GM12878 (cell line): ENCODE results near the gene NR1D1. TPM values are rescaled to one million over a fixed set of nuclear protein-coding genes. Genes with fewer than 3 reads are reported as not detected.

Experiments
- ATAC-seq: fragments of 200-7000 bp; cut with Tn5 transposase; 3 replicates; pipeline ENCODE4 v1.9.1; 2020; ENCODE audit warnings: mild to moderate bottlenecking, moderate library complexity
- BruUV-seq: library from RNA; stranded (reverse); fragments of 400-500 nt; replicated peaks from 2 replicates; lab custom pipeline; 2021; lab: Mats Ljungman, UMichigan
- CTCF ChIA-PET: fragments of 300-600 bp; sonication (Branson Sonifier 250); formaldehyde crosslinking; extraction: SDS; loops from one replicate; lab custom pipeline; 2021; ENCODE audit warnings: inconsistent platforms; lab: Yijun Ruan, JAX
- POLR2A ChIA-PET: fragments of 350-600 bp; formaldehyde crosslinking; extraction: SDS; loops from one replicate; lab custom pipeline; 2021; ENCODE audit warnings: inconsistent platforms; lab: Charles Lee
- RAD21 ChIA-PET: fragments of 300-600 bp; sonication (Branson Sonifier 250); formaldehyde crosslinking; loops from one replicate; lab custom pipeline; 2023; ENCODE audit warnings: antibody characterized with exemption; ENCODE audit not compliant: unreplicated experiment; lab: Charles Lee
- SMC1A ChIA-PET: fragments of 300-600 bp; sonication (Branson Sonifier 250); formaldehyde crosslinking; loops from one replicate; lab custom pipeline; 2023; ENCODE audit not compliant: unreplicated experiment, uncharacterized antibody; lab: Charles Lee
- DNase-seq: peaks from one replicate; pipeline ENCODE4 v3.0.0-alpha.2; 2011; ENCODE audit warnings: low read depth, low spot score
- FAIRE-seq: peaks from 3 replicates; lab custom pipeline; 2011; peaks lifted over from hg19 to GRCh38; lab: Jason Lieb, UNC
- H2AFZ ChIP-seq: 2 replicates; pipeline ENCODE4 v1.6.0; 2011; ENCODE audit warnings: low read depth, low read length, control low read depth; ENCODE audit not compliant: control insufficient read depth
- H3K27ac ChIP-seq: 2 replicates; pipeline ENCODE4 v1.5.1; 2011; ENCODE audit warnings: control low read depth; ENCODE audit not compliant: control insufficient read depth, insufficient read depth
- H3K27me3 ChIP-seq, 2 experiments: replicated peaks in 1 of 2; 2 replicates each; pipeline versions ENCODE4 v1.6.0 to v1.6.1; 2011; ENCODE audit warnings: low read length in 1 of 2; ENCODE audit not compliant: control insufficient read depth in 2 of 2, insufficient read depth in 2 of 2
- H3K36me3 ChIP-seq, 2 experiments: 2 replicates each; pipeline ENCODE4 v1.5.1; 2011; ENCODE audit warnings: low read length in 1 of 2; ENCODE audit not compliant: control insufficient read depth in 2 of 2, insufficient read depth in 2 of 2
- H3K4me1 ChIP-seq: 2 replicates; pipeline ENCODE4 v1.6.1; 2011; ENCODE audit warnings: mild to moderate bottlenecking, low read length, moderate library complexity, mixed read lengths; ENCODE audit not compliant: control insufficient read depth, insufficient read depth
- H3K4me2 ChIP-seq: 2 replicates; pipeline ENCODE4 v1.6.0; 2011; ENCODE audit warnings: control low read depth; ENCODE audit not compliant: control insufficient read depth, insufficient read depth
- H3K4me3 ChIP-seq: fragments of 200-600 bp; sonication (generic); 2 replicates; pipeline ENCODE4 v1.5.1; 2016
- H3K79me2 ChIP-seq: 2 replicates; pipeline ENCODE4 v1.6.0; 2011; ENCODE audit warnings: low read length; ENCODE audit not compliant: control insufficient read depth, insufficient read depth
- H3K9ac ChIP-seq: 2 replicates; pipeline ENCODE4 v1.8.0; 2011; ENCODE audit warnings: low read length, control low read depth, mixed read lengths; ENCODE audit not compliant: control insufficient read depth, insufficient read depth
- H3K9me3 ChIP-seq: replicated peaks from 3 replicates; pipeline ENCODE4 v1.5.1; 2011; ENCODE audit warnings: mild to moderate bottlenecking, low read length; ENCODE audit not compliant: control insufficient read depth, insufficient read depth
- H4K20me1 ChIP-seq: 2 replicates; pipeline ENCODE4 v1.6.0; 2011; ENCODE audit not compliant: control insufficient read depth, insufficient read depth
- ATF2 ChIP-seq: IDR thresholded peaks from 2 replicates; pipeline ENCODE4 v1.6.1; 2012; ENCODE audit warnings: low read length, inconsistent platforms
- CREB1 ChIP-seq: IDR thresholded peaks from 2 replicates; pipeline ENCODE4 v1.6.1; 2012; ENCODE audit warnings: low read depth, mild to moderate bottlenecking, inconsistent platforms
- CREM ChIP-seq: IDR thresholded peaks from 2 replicates; pipeline ENCODE4 v1.6.1; 2014; ENCODE audit warnings: antibody characterized with exemption, low read depth
- MAX ChIP-seq: IDR thresholded peaks from 2 replicates; pipeline ENCODE4 v1.6.1; 2012; ENCODE audit warnings: low read depth, low read length, improper control_type of control experiment
- SIX5 ChIP-seq: IDR thresholded peaks from 2 replicates; pipeline ENCODE4 v1.6.1; 2011; ENCODE audit warnings: mild to moderate bottlenecking, low read depth, low read length, moderate library complexity; ENCODE audit not compliant: severe bottlenecking
- ZNF687 ChIP-seq: fragments of 450-650 bp; IDR thresholded peaks from 2 replicates; pipeline ENCODE4 v1.6.1; 2017; ENCODE audit warnings: mild to moderate bottlenecking, moderate library complexity
- WGBS: methylation state at CpG from one replicate; pipeline ENCODE4 v1.1.6; 2016; ENCODE audit warnings: low lambda C conversion rate; ENCODE audit not compliant: insufficient replicate concordance, insufficient coverage; ENCODE audit errors: missing lambda C conversion rate; 5-methylcytosine and 5-hydroxymethylcytosine counted together
- in situ Hi-C: fragments of 300-500 bp; cut with MboI; formaldehyde crosslinking; loops from 9 replicates; pipeline ENCODE4 v1.14.3; 2018; ENCODE audit warnings: mixed read lengths
- intact Hi-C: fragments of 100-400 bp; cut with micrococcal nuclease; formaldehyde crosslinking; loops from one replicate; pipeline ENCODE4 v1.14.2; 2022; ENCODE audit not compliant: unreplicated experiment
- polyA plus RNA-seq, 11 experiments: library from polyadenylated mRNA; depleted of rRNA in 4 of 11; unstranded in 6 of 11; stranded (reverse) in 5 of 11; fragments of >200 nt; fragmentation: Nextera tagmentation in 4 of 11; fragmentation: Illumina TruSeq in 1 of 11; extraction: Ambion mirVana in 4 of 11; extraction: Trizol in 1 of 11; gene quantifications; 1 replicate in 1 of 11; 2 replicates in 10 of 11; pipeline versions ENCODE4 v1.2.1 to v1.2.3, GENCODE V29; 2011 to 2016; ENCODE audit warnings: inconsistent platforms in 2 of 11, missing spikeins in 2 of 11, low read depth in 1 of 11
- total RNA-seq, 4 experiments: library from RNA; depleted of rRNA in 3 of 4; stranded (reverse); fragments of >200 nt in 3 of 4; fragmentation: Illumina TruSeq in 1 of 4; extraction: Trizol in 1 of 4; gene quantifications; 2 replicates each; pipeline versions ENCODE4 v1.2.1 to v1.2.3, GENCODE V29; 2013 to 2021

Gene NR1D1
- total and polyA plus RNA-seq, 10 of the 15 experiments (the other 5 are each of a cell fraction or from before 2014, with no cell fraction given) = 0.10 to 3.4 (median 0.94) TPM

- TF ChIP-seq CREM (no peak), ZNF687 (no peak), SIX5 (no peak), MAX (no peak)
Observed at GRCh38 chr17:40112718-40113109, 12.3 kb upstream of the NR1D1 start (continued).

- no peak for FAIRE-seq
- BruUV-seq = no TSS peak
- Histone ChIP-seq H3K27me3 (no peaks in the 10 kb centered on the region), H3K27ac (no peak overlapping the region), H3K4me3 (no peak overlapping the region), H3K4me2 (peak overlapping the region; percentile 79; the same call in 1 of the 2 replicates), H4K20me1 (no peaks in the 10 kb centered on the region), H3K4me1 (peaks cover 38% of the 10 kb centered on the region), H2AFZ (peak overlapping the region; percentile 96), H3K79me2 (no peaks in the 10 kb centered on the region), H3K9ac (no peak overlapping the region), H3K36me3 (no peaks in the 10 kb centered on the region), H3K9me3 (no peaks in the 10 kb centered on the region)
- WGBS = 17% methylated on average over 2 of the region's 2 CpGs
- ATAC-seq = no peak
- RAD21 ChIA-PET = interaction anchor here (0.6 to 7.0 kb wide), 40 partner anchors 9 to 420 kb away, joined by 3 to 246 read pairs (median 8); partner anchors contain the start of genes CASC3, CSF3, MED24 and MSL1
- SMC1A ChIA-PET = interaction anchor here (0.7 to 8.0 kb wide), 46 partner anchors 11 to 420 kb away, joined by 3 to 177 read pairs (median 6); partner anchors contain the start of genes CASC3, CDC6, CSF3 and MED24
- POLR2A ChIA-PET = interaction anchor here (0.5 to 5.8 kb wide), 16 partner anchors 7 to 176 kb away, joined by 3 to 52 read pairs (median 4); partner anchors contain the start of genes CDC6, CSF3, MSL1 and NR1D1
- intact Hi-C loops = loop anchor here (1.0 to 5.0 kb wide), 3 partner anchors 12 to 180 kb away; partner anchors contain the start of gene NR1D1
- CTCF ChIA-PET = interaction anchor here (0.9 to 7.9 kb wide), 56 partner anchors 13 to 490 kb away, joined by 3 to 367 read pairs (median 7); partner anchors contain the start of genes CASC3, CDC6, CSF3 and MED24
- in situ Hi-C loops = loop anchor here (5.0 kb wide), 2 partner anchors 55 to 175 kb away; partner anchors contain the start of gene CDC6
- DNase-seq = no peak
- TF ChIP-seq ATF2 (no peak), CREB1 (no peak)
Observed at GRCh38 chr17:40112191-40112711, 11.9 kb upstream of the NR1D1 start.
